HG03520 (cell line): ENCODE results near the gene SMC4.
"Not testable (repeated sequence)": the region's sequence is repeated elsewhere in the genome, so short reads cannot be mapped to it uniquely, and the experiment has no call there.

Experiments
- ATAC-seq: cut with Tn5 transposase; IDR thresholded peaks from one replicate; pipeline ENCODE4 v1.9.1; 2021; ENCODE audit warnings: mild to moderate bottlenecking, moderate library complexity; ENCODE audit not compliant: unreplicated experiment

SMC4 gene

GRCh38 chr3:160445854-160446253 lies 46.4 kb downstream of the SMC4 start:
- no peak for ATAC-seq

DNA sequence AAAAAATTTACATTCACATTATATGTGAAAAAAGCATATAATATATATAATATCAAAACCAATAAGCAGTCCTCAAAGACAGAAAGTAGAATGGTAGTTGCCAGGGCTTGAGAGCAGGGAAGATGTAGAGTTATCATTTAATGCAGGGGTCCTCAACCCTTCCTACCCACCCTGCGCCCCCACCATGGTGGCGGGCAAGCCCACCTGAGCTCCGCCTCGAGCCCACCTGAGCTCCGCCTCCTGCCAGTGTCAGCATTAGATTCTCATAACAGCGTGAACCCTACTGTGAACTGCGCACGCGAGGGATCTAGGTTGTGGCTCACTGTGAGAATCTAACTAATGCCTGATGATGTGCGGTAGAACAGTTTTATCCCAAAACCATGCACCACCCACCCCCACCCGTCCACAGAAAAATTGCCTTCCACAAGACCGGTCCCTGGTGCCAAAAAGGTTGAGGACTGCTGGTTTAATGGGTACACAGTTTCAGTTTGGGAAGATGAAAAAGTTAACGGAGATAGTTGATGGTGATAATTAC lies 47.1 kb downstream of the SMC4 start:
- ATAC-seq: no peak

GRCh38 chr3:160447544-160447943 lies 48.1 kb downstream of the SMC4 start:
- ATAC-seq: no peak

DNA sequence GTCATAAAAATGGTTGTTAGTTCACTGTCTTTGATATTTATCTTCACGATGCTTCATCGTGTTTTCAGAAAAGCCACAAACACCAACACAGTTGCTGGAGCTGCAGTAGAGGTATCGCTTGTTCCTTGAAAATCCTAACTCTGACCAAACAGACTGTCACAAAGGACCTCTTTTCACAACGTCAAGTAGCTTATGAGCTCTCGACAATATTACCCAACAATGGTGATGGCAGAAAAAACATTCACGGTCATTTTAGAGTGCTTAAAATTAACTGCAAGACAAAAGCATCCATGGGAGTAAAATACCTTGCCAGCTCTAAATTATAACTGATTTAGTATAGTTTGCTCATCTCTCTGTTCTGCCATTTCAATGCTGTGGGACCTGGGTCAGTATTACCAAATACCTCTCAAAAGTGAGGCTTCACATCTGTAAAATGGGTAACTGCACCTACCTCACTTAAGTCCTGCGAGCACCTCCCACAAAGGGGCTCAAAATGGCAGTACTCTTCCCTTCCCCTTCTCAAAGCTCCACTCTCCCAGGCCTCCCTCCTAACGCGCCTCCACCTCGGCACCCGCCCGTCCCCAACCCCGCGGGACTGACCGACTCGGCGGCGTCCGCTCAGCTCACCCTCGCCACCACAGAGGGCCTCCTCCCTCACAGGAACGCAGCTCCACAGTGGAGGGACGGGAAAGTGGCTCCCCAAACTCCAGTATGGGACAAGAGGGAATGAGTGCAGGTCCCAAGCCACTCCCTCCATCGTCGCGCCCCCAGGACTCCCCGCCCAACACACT lies 49.6 kb downstream of the SMC4 start:
- peak; percentile 45 for ATAC-seq

GRCh38 chr3:160449636-160450598 lies 50.5 kb downstream of the SMC4 start, which contains the start of gene TRIM59:
TRIM59 (minus strand) TSS chr3:160449786; CDS start chr3:160439183, 10,603 bp downstream.
- ATAC-seq: peak; percentile 94

DNA sequence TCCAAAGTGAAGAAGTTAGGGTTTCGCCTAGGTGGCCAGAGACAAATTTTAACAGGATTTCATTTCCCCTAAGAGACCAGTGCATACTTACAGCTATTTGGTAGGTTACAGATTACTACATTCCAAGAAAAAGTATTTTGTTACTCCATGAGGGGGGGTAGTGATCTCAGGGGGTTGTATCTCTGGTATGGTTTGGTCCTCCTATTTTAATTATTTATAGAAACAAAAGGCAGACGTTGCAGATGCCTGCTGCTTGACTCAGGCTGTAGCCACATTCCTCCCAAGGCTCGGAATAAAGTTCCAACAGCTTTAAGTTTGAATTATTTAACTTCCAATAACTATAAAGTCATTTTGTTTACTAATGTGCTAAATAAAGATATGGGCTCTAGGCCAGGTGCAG lies 51.4 kb downstream of the SMC4 start:
- no peak for ATAC-seq

- ATAC-seq: no peak
These were observed 52.2 kb downstream of the SMC4 start for GRCh38 chr3:160451602-160452001.

GRCh38 chr3:160452251-160452650 lies 52.8 kb downstream of the SMC4 start:
- not testable (repeated sequence) for ATAC-seq

- no peak for ATAC-seq
These were observed 55.5 kb downstream of the SMC4 start for GRCh38 chr3:160454995-160455394.

GRCh38 chr3:160455846-160456245 lies 56.4 kb downstream of the SMC4 start:
- no peak for ATAC-seq

DNA sequence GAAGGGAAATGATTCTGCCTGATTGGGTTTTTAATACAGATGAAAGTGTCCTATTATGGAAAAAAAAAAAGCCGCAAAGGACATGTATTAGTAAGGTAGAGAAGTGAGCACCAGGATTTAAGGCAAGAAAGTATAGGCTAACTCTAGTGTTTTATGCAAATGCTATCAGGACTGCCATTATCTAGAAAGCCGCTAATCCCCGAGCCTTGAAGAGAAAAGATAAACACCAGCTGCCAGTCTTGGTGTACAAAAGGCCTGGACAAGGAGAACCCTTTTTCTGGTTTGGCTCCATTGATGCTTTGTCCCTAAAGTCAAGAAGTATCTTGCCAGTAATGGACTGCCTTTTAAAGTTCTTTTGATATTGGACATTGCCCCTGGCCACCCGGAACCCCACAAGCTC lies 58.7 kb downstream of the SMC4 start:
- no peak for ATAC-seq

- ATAC-seq: no peak
These were observed 60.1 kb downstream of the SMC4 start for GRCh38 chr3:160459450-160459970.

DNA sequence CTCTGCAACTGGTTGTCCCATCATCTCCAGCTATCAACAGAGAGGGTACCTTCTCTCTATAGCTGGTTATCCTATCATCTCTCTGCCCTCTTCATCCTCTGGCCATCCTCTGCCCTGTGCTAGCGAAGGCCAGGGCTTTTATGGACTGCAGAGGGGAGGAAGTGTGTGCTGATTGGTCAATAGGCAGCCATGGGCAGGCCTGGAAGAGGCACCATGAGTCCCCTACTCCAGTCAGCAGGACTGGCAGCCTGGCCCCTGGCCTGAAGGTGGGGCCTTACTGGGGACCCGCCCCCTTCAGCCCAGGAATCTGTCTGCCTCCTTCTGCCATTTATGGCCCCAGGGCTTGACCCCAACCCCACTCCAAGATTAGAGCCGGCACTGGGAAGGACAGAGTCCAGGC lies 60.6 kb downstream of the SMC4 start:
- no peak for ATAC-seq

GRCh38 chr3:160464321-160464720 lies 64.9 kb downstream of the SMC4 start:
- ATAC-seq: no peak

GRCh38 chr3:160464971-160465370 lies 65.5 kb downstream of the SMC4 start:
- no peak for ATAC-seq

- ATAC-seq: no peak
These were observed 70.7 kb downstream of the SMC4 start for GRCh38 chr3:160470181-160470580.

DNA sequence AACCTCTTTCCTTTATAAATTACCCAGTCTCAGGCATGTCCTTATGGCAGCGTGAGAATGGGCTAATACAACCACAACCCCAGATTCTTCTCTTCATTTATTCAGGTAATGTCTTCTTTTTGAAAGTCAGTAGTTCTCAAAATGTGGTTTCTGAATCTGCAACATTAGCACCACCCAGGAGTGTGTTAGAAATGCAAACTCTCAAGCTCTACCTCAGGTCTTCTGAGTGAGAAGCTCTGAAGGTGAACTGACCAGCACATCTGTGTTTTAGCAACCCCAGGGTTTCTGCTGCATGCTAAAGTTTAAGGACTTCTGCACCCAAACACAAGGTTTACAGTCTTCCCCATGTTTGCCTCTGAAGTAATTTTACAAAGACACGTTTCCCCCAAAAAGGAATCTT lies 72.4 kb downstream of the SMC4 start:
- ATAC-seq: no peak

GRCh38 chr3:160472344-160472743 lies 72.9 kb downstream of the SMC4 start:
- no peak for ATAC-seq

DNA sequence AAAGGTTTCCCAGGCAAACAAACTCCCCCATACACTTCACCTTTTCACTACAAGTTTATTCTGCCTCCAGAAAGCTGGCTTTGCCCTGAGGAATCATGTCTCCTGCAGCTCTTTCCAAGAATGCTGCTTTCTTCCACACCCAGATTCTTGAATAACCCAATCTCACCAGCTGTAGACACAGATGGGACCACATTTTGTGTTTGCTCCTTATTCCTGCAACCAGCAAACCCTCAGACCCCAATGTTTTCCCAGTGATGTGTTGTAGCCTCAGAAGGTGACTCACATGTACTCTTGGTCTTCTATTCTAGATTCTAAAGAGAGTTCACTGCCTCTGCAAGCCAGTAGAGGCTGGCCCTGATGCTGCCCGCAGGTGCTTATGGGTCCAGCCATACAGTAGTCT lies 73.8 kb downstream of the SMC4 start:
- ATAC-seq: no peak

DNA sequence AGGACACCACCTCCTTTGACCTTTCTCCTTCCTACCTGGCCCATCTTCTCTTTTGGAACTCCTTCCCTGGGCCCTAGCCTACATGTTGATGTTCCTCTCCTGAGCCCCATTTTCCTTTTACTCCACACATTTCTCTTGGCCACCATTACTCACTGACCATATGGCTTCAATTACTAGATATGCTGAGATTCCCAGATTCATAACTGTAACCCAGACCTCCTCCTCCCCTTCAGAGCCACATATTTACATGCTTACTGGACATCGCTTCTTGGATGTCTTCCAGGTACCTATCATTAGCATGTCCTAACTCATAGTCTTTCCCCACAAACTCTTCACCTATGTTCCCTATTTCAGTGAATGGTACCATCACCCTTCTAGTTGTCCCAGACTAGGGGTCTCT lies 74.5 kb downstream of the SMC4 start:
- ATAC-seq: no peak

- ATAC-seq: no peak
These were observed 75.0 kb downstream of the SMC4 start for GRCh38 chr3:160474416-160474838.
